ENCODE data around the gene NIPAL1.

Gene NIPAL1

DNA sequence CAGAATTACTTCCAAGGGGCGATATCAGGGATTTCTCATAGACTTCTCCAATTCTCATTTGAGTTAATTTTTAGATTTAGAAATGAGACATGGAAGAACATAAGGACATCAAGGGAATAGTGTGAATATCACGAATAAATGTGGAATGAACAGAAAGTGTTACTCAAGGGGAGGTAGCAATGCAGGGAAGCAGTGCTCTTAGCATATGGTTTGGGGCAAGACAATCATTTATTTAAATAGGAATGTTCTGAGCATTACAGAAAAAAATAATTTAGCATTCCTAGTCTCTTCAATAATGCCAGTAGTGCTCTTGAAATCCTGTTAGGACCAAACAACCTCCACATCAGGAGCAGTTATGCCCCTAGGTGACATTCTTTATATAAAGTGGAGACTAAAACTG is 61.9 kb downstream of the NIPAL1 start:
- H4K8ac ChIP-seq (ENCODE audit: low read depth, low read length), result no peak overlapping the region
- WGBS (ENCODE audit: extremely low coverage, insufficient coverage, insufficient read length), result no CpG with 5 or more reads among the region's 2 CpGs
- no peak overlapping the region for H2BK120ac ChIP-seq (ENCODE audit: insufficient read depth, low read length, poor library complexity)
- H3K4me2 ChIP-seq (ENCODE audit: low read length), result no peak overlapping the region
- H4K91ac ChIP-seq (ENCODE audit: low read depth, low read length), result no peak overlapping the region
- H3K9ac ChIP-seq (ENCODE audit: low read length), result no peak overlapping the region
- H3K36me3 ChIP-seq (ENCODE audit: control insufficient read depth in 1 of 2, insufficient read depth in 2 of 2, low read length in 2 of 2), result no peaks in the 10 kb centered on the region
- peaks cover 3 to 4% of the 10 kb centered on the region in 2 experiments for H3K4me1 ChIP-seq (ENCODE audit: control insufficient read depth in 1 of 2, insufficient read depth in 2 of 2, low read length in 2 of 2)
- no peak overlapping the region for H3K23ac ChIP-seq (ENCODE audit: low read length)
- H3K79me1 ChIP-seq (ENCODE audit: low read length), result peaks cover 2% of the 10 kb centered on the region
- no peak overlapping the region for H4K12ac ChIP-seq (ENCODE audit: low read depth, low read length)
- H3K4ac ChIP-seq (ENCODE audit: low read depth, low read length), result no peak overlapping the region
- H2BK12ac ChIP-seq (ENCODE audit: low read length), result no peak overlapping the region
- peak in 1 of 2 donors; percentile 20 for DNase-seq
- H3K18ac ChIP-seq (ENCODE audit: low read length), result no peak overlapping the region
- no peak overlapping the region for H3K14ac ChIP-seq (ENCODE audit: low read length)
- no peaks in the 10 kb centered on the region for H3K79me2 ChIP-seq (ENCODE audit: control insufficient read depth, insufficient read depth, low read length, poor library complexity)
- H3K27ac ChIP-seq (ENCODE audit: low read depth, low read length), result no peak overlapping the region
- H2AK5ac ChIP-seq (ENCODE audit: low read length), result no peak overlapping the region
- H3K9me3 ChIP-seq (ENCODE audit: insufficient read depth, low read depth, low read length), result no peaks in the 10 kb centered on the region
- H3K4me3 ChIP-seq (ENCODE audit: low read depth, low read length), result no peak overlapping the region
- H2AFZ ChIP-seq (ENCODE audit: insufficient read depth, low read length, poor library complexity), result no peak overlapping the region
- no peaks in the 10 kb centered on the region for H3K27me3 ChIP-seq (ENCODE audit: insufficient read depth, low read length)
- no peak overlapping the region for H2BK5ac ChIP-seq (ENCODE audit: low read depth, low read length, poor library complexity)

DNA sequence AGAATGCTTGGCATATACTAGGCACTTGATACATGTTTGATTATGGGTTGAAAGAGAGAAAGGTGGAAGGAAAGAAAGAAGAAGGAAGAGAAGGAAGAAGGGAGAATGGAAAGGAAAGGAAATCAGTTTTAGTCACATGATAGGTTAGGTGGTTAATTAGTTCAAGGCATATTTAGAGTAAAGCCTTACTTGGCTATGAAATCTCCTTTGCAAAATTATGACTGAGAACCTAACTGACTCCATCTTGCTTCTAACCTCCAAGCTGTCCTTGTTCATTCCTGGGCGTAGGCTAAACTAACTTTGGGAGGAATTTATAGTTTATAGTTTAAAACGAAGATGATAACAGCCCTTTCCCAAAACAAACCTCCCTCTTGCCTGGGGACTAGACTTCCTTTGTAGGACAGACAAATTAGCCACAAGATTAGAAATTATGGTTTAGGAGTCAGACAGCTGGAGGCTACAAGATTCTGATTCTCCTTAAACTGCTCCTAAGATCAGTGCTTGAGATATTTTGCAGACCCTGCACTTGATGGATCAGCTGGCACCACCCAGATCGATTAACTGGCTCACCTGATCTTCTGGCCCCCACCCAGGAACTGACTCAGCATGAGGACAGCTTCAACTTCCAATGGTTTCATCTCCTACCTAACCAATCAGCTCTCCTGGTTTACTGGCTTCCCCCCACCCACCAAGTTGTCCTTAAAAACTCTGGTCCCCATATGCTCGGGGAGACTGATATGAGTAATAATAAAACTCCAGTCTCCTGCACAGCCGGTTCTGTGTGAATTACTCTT is 62.5 kb downstream of the NIPAL1 start:
- WGBS (ENCODE audit: extremely low coverage, insufficient coverage, insufficient read length), result no CpG with 5 or more reads among the region's 5 CpGs
- no peak overlapping the region for H2BK5ac ChIP-seq (ENCODE audit: low read depth, low read length, poor library complexity)
- H3K79me1 ChIP-seq (ENCODE audit: low read length), result peaks cover 2% of the 10 kb centered on the region

DNA sequence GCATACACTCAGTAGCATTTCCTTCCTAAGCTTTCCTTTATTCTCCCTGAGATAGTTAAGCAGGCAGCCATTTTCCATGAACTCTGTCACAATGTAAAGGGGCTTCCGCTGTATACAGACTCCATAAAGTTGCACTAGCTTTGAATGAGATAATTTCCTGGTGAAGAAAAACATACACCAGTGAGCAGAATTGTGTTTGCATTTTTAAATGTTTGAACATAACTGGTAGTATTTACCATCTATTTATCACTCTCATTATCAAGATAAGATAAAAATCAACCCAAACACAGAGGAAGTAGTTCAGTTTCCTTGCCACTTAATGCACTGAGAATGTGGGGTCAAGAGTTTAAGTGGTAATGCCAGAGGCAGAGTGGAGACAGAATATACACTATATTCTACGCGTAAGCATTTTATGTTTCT is 63.4 kb downstream of the NIPAL1 start:
- Histone ChIP-seq H3K4me1 (ENCODE audit: control insufficient read depth in 1 of 2, insufficient read depth in 2 of 2, low read length in 2 of 2) (peaks cover 3 to 4% of the 10 kb centered on the region in 2 experiments), H4K8ac (ENCODE audit: low read depth, low read length) (no peak overlapping the region), H4K12ac (ENCODE audit: low read depth, low read length) (no peak overlapping the region), H3K9me3 (ENCODE audit: insufficient read depth, low read depth, low read length) (no peaks in the 10 kb centered on the region), H3K36me3 (ENCODE audit: control insufficient read depth in 1 of 2, insufficient read depth in 2 of 2, low read length in 2 of 2) (no peaks in the 10 kb centered on the region), H3K9ac (ENCODE audit: low read length) (no peak overlapping the region), H3K23ac (ENCODE audit: low read length) (no peak overlapping the region), H3K14ac (ENCODE audit: low read length) (no peak overlapping the region), H2BK120ac (ENCODE audit: insufficient read depth, low read length, poor library complexity) (no peak overlapping the region), H2AFZ (ENCODE audit: insufficient read depth, low read length, poor library complexity) (no peak overlapping the region), H2AK5ac (ENCODE audit: low read length) (no peak overlapping the region), H3K18ac (ENCODE audit: low read length) (no peak overlapping the region), H3K79me1 (ENCODE audit: low read length) (peaks cover 2% of the 10 kb centered on the region), H3K27ac (ENCODE audit: low read depth, low read length) (peak overlapping the region; percentile 21), H3K79me2 (ENCODE audit: control insufficient read depth, insufficient read depth, low read length, poor library complexity) (no peaks in the 10 kb centered on the region), H3K27me3 (ENCODE audit: insufficient read depth, low read length) (no peaks in the 10 kb centered on the region), H3K4me3 (ENCODE audit: low read depth, low read length) (no peak overlapping the region), H4K91ac (ENCODE audit: low read depth, low read length) (no peak overlapping the region), H2BK12ac (ENCODE audit: low read length) (no peak overlapping the region), H3K4me2 (ENCODE audit: low read length) (no peak overlapping the region), H3K4ac (ENCODE audit: low read depth, low read length) (no peak overlapping the region), H2BK5ac (ENCODE audit: low read depth, low read length, poor library complexity) (no peak overlapping the region)
- WGBS (ENCODE audit: extremely low coverage, insufficient coverage, insufficient read length), result no CpG with 5 or more reads among the region's 3 CpGs
- DNase-seq, result peak; percentile 47 to 86

More for the DNA sequence above, 62.5 kb downstream of the NIPAL1 start:
- Histone ChIP-seq H3K9me3 (ENCODE audit: insufficient read depth, low read depth, low read length) (no peaks in the 10 kb centered on the region), H2BK12ac (ENCODE audit: low read length) (no peak overlapping the region), H2AFZ (ENCODE audit: insufficient read depth, low read length, poor library complexity) (no peak overlapping the region), H3K18ac (ENCODE audit: low read length) (no peak overlapping the region), H3K4me2 (ENCODE audit: low read length) (no peak overlapping the region), H3K4me1 (ENCODE audit: control insufficient read depth in 1 of 2, insufficient read depth in 2 of 2, low read length in 2 of 2) (peaks cover 3 to 4% of the 10 kb centered on the region in 2 experiments), H3K36me3 (ENCODE audit: control insufficient read depth in 1 of 2, insufficient read depth in 2 of 2, low read length in 2 of 2) (no peaks in the 10 kb centered on the region), H4K12ac (ENCODE audit: low read depth, low read length) (no peak overlapping the region), H3K79me2 (ENCODE audit: control insufficient read depth, insufficient read depth, low read length, poor library complexity) (no peaks in the 10 kb centered on the region), H3K4me3 (ENCODE audit: low read depth, low read length) (no peak overlapping the region), H3K4ac (ENCODE audit: low read depth, low read length) (no peak overlapping the region), H2AK5ac (ENCODE audit: low read length) (no peak overlapping the region), H3K9ac (ENCODE audit: low read length) (no peak overlapping the region), H3K27me3 (ENCODE audit: insufficient read depth, low read length) (no peaks in the 10 kb centered on the region), H4K8ac (ENCODE audit: low read depth, low read length) (no peak overlapping the region), H4K91ac (ENCODE audit: low read depth, low read length) (peak overlapping the region; percentile 74), H3K27ac (ENCODE audit: low read depth, low read length) (no peak overlapping the region), H2BK120ac (ENCODE audit: insufficient read depth, low read length, poor library complexity) (no peak overlapping the region), H3K14ac (ENCODE audit: low read length) (no peak overlapping the region), H3K23ac (ENCODE audit: low read length) (no peak overlapping the region)
- DNase-seq, result no peak

DNA sequence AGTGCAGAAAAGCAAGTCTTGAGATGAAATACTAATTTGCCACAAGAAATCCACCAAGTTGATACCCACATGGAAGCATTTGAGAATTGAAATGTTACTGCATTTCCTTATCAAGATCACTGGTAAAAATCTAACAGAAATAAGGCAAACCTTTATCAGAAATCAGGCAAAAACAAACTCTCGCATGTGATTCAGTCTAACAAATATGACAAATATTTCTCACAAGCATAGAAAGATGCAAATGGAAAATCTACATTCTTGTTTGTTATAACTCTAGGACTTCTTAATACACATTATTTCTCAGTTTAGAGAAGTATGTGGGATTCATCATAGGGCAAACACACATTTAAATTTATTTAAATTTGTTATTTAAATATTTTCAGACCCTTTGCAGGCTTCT is 64.6 kb downstream of the NIPAL1 start:
- Histone ChIP-seq H3K14ac (ENCODE audit: low read length) (no peak overlapping the region), H4K8ac (ENCODE audit: low read depth, low read length) (no peak overlapping the region), H3K4me3 (ENCODE audit: low read depth, low read length) (no peak overlapping the region), H3K27me3 (ENCODE audit: insufficient read depth, low read length) (no peaks in the 10 kb centered on the region), H3K4me2 (ENCODE audit: low read length) (no peak overlapping the region), H3K9me3 (ENCODE audit: insufficient read depth, low read depth, low read length) (no peaks in the 10 kb centered on the region), H3K4me1 (ENCODE audit: control insufficient read depth in 1 of 2, insufficient read depth in 2 of 2, low read length in 2 of 2) (peaks cover 3 to 4% of the 10 kb centered on the region in 2 experiments), H2BK12ac (ENCODE audit: low read length) (no peak overlapping the region), H3K9ac (ENCODE audit: low read length) (no peak overlapping the region), H3K18ac (ENCODE audit: low read length) (no peak overlapping the region), H4K12ac (ENCODE audit: low read depth, low read length) (no peak overlapping the region), H3K36me3 (ENCODE audit: control insufficient read depth in 1 of 2, insufficient read depth in 2 of 2, low read length in 2 of 2) (no peaks in the 10 kb centered on the region), H2BK5ac (ENCODE audit: low read depth, low read length, poor library complexity) (no peak overlapping the region), H3K79me2 (ENCODE audit: control insufficient read depth, insufficient read depth, low read length, poor library complexity) (no peaks in the 10 kb centered on the region), H3K79me1 (ENCODE audit: low read length) (peaks cover 2% of the 10 kb centered on the region), H3K27ac (ENCODE audit: low read depth, low read length) (no peak overlapping the region), H2BK120ac (ENCODE audit: insufficient read depth, low read length, poor library complexity) (no peak overlapping the region), H3K23ac (ENCODE audit: low read length) (no peak overlapping the region), H3K4ac (ENCODE audit: low read depth, low read length) (no peak overlapping the region), H2AK5ac (ENCODE audit: low read length) (no peak overlapping the region), H4K91ac (ENCODE audit: low read depth, low read length) (no peak overlapping the region), H2AFZ (ENCODE audit: insufficient read depth, low read length, poor library complexity) (no peak overlapping the region)
- WGBS (ENCODE audit: extremely low coverage, insufficient coverage, insufficient read length), result no CpG with 5 or more reads among the region's 1 CpG
- peak in 1 of 2 donors; percentile 86 for DNase-seq

Data from trophoblast cell (in vitro differentiated cells and primary cell).